HepG2 (cell line): ENCODE measurements around the gene MBLAC1. TPM values are rescaled to one million over a fixed set of nuclear protein-coding genes. Genes with fewer than 3 reads are reported as not detected.

Experiments
- ASH2L ChIP-seq: fragments of 300-600, 200-600 bp; sonication (generic); IDR thresholded peaks from 2 replicates; pipeline ENCODE4 v1.7.0; 2017; ENCODE audit warnings: low read depth, mild to moderate bottlenecking, moderate library complexity, mixed read lengths, low read length; ENCODE audit not compliant: insufficient read length
- ATRX ChIP-seq: sonication (generic); formaldehyde crosslinking; IDR thresholded peaks from 2 replicates; pipeline ENCODE4 v1.4.0; 2020; ENCODE audit warnings: missing genetic modification reagents, borderline replicate concordance
- CCDC6 ChIP-seq: sonication (generic); formaldehyde crosslinking; IDR thresholded peaks from 2 replicates; pipeline ENCODE4 v1.8.1; 2022; ENCODE audit warnings: mild to moderate bottlenecking, missing genetic modification reagents, moderate library complexity
- CENPBD1 ChIP-seq: sonication (generic); formaldehyde crosslinking; IDR thresholded peaks from 2 replicates; pipeline ENCODE4 v1.8.0; 2022; ENCODE audit warnings: missing genetic modification reagents, low read depth, mild to moderate bottlenecking, borderline replicate concordance
- NFE2L2 ChIP-seq: fragments of 150-350 bp; IDR thresholded peaks from 2 replicates; pipeline ENCODE4 v1.6.1; 2014; ENCODE audit warnings: low read length
- SMAD1 ChIP-seq: sonication (generic); formaldehyde crosslinking; IDR thresholded peaks from 2 replicates; pipeline ENCODE4 v1.4.0; 2020; ENCODE audit warnings: missing genetic modification reagents, low read depth, mild to moderate bottlenecking, borderline replicate concordance
- SRF ChIP-seq: IDR thresholded peaks from 2 replicates; pipeline ENCODE4 v1.6.1; 2011; ENCODE audit warnings: mild to moderate bottlenecking, low read depth, low read length, moderate library complexity
- SSRP1 ChIP-seq: IDR thresholded peaks from 2 replicates; pipeline ENCODE4 v1.6.1; 2016; ENCODE audit warnings: control low read depth
- ZNF20 ChIP-seq: sonication (generic); formaldehyde crosslinking; IDR thresholded peaks from 2 replicates; pipeline ENCODE4 v1.4.0; 2020; ENCODE audit warnings: mild to moderate bottlenecking, moderate library complexity, missing genetic modification reagents
- ZNF251 ChIP-seq: sonication (generic); formaldehyde crosslinking; IDR thresholded peaks from 2 replicates; pipeline ENCODE4 v1.9.0; 2021; ENCODE audit warnings: mild to moderate bottlenecking, missing genetic modification reagents
- ZNF317 ChIP-seq: sonication (generic); formaldehyde crosslinking; IDR thresholded peaks from 2 replicates; pipeline ENCODE4 v1.5.0; 2020; ENCODE audit warnings: mild to moderate bottlenecking, missing genetic modification reagents
- ZNF512 ChIP-seq: sonication (generic); formaldehyde crosslinking; IDR thresholded peaks from 2 replicates; pipeline ENCODE4 v1.4.0; 2020; ENCODE audit warnings: mild to moderate bottlenecking, missing genetic modification reagents
- ZNF543 ChIP-seq: sonication (generic); formaldehyde crosslinking; IDR thresholded peaks from 2 replicates; pipeline ENCODE4 v1.4.0; 2020; ENCODE audit warnings: mild to moderate bottlenecking, missing genetic modification reagents
- ZNF562 ChIP-seq: sonication (generic); formaldehyde crosslinking; IDR thresholded peaks from 2 replicates; pipeline ENCODE4 v1.8.0; 2022; ENCODE audit warnings: missing genetic modification reagents, borderline replicate concordance
- ZNF652 ChIP-seq: IDR thresholded peaks from 2 replicates; pipeline ENCODE4 v1.6.1; 2016; ENCODE audit warnings: low read depth, borderline replicate concordance
- ZNF75D ChIP-seq: sonication (generic); formaldehyde crosslinking; IDR thresholded peaks from 2 replicates; pipeline ENCODE4 v1.8.1; 2023; ENCODE audit warnings: missing genetic modification reagents, mild to moderate bottlenecking, borderline replicate concordance
- polyA plus RNA-seq, 8 experiments: library from polyadenylated mRNA; depleted of rRNA in 3 of 8; stranded (reverse) in 7 of 8; unstranded in 1 of 8; fragments of >200 nt; fragmentation: Illumina TruSeq in 4 of 8; extraction: Trizol in 4 of 8; gene quantifications; 2 replicates each; pipeline versions ENCODE4 v1.2.1 to v1.2.3, GENCODE V29; 2011 to 2016; ENCODE audit warnings: low read depth in 4 of 8, missing spikeins in 1 of 8, mixed read lengths in 1 of 8; ENCODE audit not compliant: insufficient read depth in 1 of 8
- total RNA-seq, 5 experiments: library from RNA; depleted of rRNA; stranded (reverse); fragments of >200 nt; fragmentation: Illumina TruSeq; extraction: Trizol; gene quantifications; 2 replicates each; pipeline ENCODE4 v1.2.3, GENCODE V29; 2016; ENCODE audit warnings: low read depth in 1 of 5
- TF ChIP-seq, protein P1 (sequence below): sonication (generic); formaldehyde crosslinking; conservative IDR thresholded peaks from 2 replicates; pipeline ENCODE4 v1.8.0; 2022; ENCODE audit warnings: missing genetic modification reagents
- TF ChIP-seq, protein P2 (sequence below): sonication (generic); formaldehyde crosslinking; IDR thresholded peaks from 2 replicates; pipeline ENCODE4 v1.9.0; 2021; ENCODE audit warnings: mild to moderate bottlenecking, missing genetic modification reagents

Gene MBLAC1
- total and polyA plus RNA-seq, 2 of the 13 experiments (the other 11 are each of a cell fraction or from before 2014, with no cell fraction given), result 0.79 to 2.1 TPM

GRCh38 chr7:100079024-100079560, 47.7 kb upstream of the MBLAC1 start (continued):
- TF ChIP-seq CCDC6 (CRISPR knock-in tag) (peak; percentile 50; the same call in 1 of the 2 replicates), NFE2L2 (no peak), ATRX (CRISPR knock-in tag) (no peak), ZNF543 (CRISPR knock-in tag) (0 out of 2 replicates have a peak, but pooled peaks have one; percentile 54), SRF (no peak), ZNF512 (CRISPR knock-in tag) (no peak), ZNF317 (CRISPR knock-in tag) (no peak), ZNF75D (CRISPR knock-in tag) (no peak), ZNF562 (CRISPR knock-in tag) (no peak), ZNF652 (CRISPR knock-in tag) (peak; percentile 35; the same call in 1 of the 2 replicates), ASH2L (peak; percentile 64), SMAD1 (peak; percentile 59; the same call in 1 of the 2 replicates), ZNF20 (CRISPR knock-in tag) (no peak), CENPBD1 (CRISPR knock-in tag) (no peak), SSRP1 (CRISPR knock-in tag) (peak; percentile 79; the same call in 1 of the 2 replicates), ZNF251 (CRISPR knock-in tag) (no peak)
- TF ChIP-seq, protein P1, sequence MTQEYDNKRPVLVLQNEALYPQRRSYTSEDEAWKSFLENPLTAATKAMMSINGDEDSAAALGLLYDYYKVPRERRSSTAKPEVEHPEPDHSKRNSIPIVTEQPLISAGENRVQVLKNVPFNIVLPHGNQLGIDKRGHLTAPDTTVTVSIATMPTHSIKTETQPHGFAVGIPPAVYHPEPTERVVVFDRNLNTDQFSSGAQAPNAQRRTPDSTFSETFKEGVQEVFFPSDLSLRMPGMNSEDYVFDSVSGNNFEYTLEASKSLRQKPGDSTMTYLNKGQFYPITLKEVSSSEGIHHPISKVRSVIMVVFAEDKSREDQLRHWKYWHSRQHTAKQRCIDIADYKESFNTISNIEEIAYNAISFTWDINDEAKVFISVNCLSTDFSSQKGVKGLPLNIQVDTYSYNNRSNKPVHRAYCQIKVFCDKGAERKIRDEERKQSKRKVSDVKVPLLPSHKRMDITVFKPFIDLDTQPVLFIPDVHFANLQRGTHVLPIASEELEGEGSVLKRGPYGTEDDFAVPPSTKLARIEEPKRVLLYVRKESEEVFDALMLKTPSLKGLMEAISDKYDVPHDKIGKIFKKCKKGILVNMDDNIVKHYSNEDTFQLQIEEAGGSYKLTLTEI (CRISPR knock-in tag), result no peak
- TF ChIP-seq, protein P2, sequence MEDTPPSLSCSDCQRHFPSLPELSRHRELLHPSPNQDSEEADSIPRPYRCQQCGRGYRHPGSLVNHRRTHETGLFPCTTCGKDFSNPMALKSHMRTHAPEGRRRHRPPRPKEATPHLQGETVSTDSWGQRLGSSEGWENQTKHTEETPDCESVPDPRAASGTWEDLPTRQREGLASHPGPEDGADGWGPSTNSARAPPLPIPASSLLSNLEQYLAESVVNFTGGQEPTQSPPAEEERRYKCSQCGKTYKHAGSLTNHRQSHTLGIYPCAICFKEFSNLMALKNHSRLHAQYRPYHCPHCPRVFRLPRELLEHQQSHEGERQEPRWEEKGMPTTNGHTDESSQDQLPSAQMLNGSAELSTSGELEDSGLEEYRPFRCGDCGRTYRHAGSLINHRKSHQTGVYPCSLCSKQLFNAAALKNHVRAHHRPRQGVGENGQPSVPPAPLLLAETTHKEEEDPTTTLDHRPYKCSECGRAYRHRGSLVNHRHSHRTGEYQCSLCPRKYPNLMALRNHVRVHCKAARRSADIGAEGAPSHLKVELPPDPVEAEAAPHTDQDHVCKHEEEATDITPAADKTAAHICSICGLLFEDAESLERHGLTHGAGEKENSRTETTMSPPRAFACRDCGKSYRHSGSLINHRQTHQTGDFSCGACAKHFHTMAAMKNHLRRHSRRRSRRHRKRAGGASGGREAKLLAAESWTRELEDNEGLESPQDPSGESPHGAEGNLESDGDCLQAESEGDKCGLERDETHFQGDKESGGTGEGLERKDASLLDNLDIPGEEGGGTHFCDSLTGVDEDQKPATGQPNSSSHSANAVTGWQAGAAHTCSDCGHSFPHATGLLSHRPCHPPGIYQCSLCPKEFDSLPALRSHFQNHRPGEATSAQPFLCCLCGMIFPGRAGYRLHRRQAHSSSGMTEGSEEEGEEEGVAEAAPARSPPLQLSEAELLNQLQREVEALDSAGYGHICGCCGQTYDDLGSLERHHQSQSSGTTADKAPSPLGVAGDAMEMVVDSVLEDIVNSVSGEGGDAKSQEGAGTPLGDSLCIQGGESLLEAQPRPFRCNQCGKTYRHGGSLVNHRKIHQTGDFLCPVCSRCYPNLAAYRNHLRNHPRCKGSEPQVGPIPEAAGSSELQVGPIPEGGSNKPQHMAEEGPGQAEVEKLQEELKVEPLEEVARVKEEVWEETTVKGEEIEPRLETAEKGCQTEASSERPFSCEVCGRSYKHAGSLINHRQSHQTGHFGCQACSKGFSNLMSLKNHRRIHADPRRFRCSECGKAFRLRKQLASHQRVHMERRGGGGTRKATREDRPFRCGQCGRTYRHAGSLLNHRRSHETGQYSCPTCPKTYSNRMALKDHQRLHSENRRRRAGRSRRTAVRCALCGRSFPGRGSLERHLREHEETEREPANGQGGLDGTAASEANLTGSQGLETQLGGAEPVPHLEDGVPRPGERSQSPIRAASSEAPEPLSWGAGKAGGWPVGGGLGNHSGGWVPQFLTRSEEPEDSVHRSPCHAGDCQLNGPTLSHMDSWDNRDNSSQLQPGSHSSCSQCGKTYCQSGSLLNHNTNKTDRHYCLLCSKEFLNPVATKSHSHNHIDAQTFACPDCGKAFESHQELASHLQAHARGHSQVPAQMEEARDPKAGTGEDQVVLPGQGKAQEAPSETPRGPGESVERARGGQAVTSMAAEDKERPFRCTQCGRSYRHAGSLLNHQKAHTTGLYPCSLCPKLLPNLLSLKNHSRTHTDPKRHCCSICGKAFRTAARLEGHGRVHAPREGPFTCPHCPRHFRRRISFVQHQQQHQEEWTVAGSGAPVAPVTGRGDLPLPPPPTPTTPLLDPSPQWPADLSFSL (CRISPR knock-in tag), result no peak
